Panc1 (cell line): ENCODE data around the gene LOXL4. TPM values are rescaled to one million over a fixed set of nuclear protein-coding genes. Genes with fewer than 3 reads are reported as not detected.

Source experiments
- ATAC-seq: fragments of 200-7000 bp; cut with Tn5 transposase; 2 replicates; pipeline ENCODE4 v1.9.1; 2020; ENCODE audit warnings: mild to moderate bottlenecking, moderate library complexity
- BruUV-seq: library from RNA; stranded (reverse); fragments of 400-500 nt; replicated peaks from 2 replicates; lab custom pipeline; 2021; lab: Mats Ljungman, UMichigan
- CTCF ChIA-PET: fragments of 300-600 bp; sonication (Branson Sonifier 250); formaldehyde crosslinking; loops from one replicate; lab custom pipeline; 2022; ENCODE audit warnings: antibody characterized with exemption; lab: Charles Lee
- POLR2A ChIA-PET: fragments of 300-600 bp; sonication (Branson Sonifier 250); formaldehyde crosslinking; loops from one replicate; lab custom pipeline; 2022; ENCODE audit warnings: antibody characterized with exemption; lab: Charles Lee
- DNase-seq: peaks from one replicate; pipeline ENCODE4 v3.0.0-alpha.2; 2010; ENCODE audit warnings: low read depth, low spot score
- H3K27ac ChIP-seq: 2 replicates; pipeline ENCODE4 v1.5.1; 2011; ENCODE audit warnings: mild to moderate bottlenecking, low read length, inconsistent platforms
- H3K27me3 ChIP-seq: fragments of 200-500 bp; sonication (Bioruptor generic); 2 replicates; pipeline ENCODE4 v1.6.0; 2014; ENCODE audit warnings: low read length, inconsistent platforms; ENCODE audit not compliant: control insufficient read depth, insufficient read depth
- H3K36me3 ChIP-seq: fragments of 200-500 bp; sonication (Bioruptor generic); 2 replicates; pipeline ENCODE4 v1.5.1; 2014; ENCODE audit warnings: inconsistent platforms, mild to moderate bottlenecking, low read length, moderate library complexity; ENCODE audit not compliant: control insufficient read depth, insufficient read depth
- H3K4me1 ChIP-seq: 2 replicates; pipeline ENCODE4 v1.5.1; 2011; ENCODE audit warnings: inconsistent platforms, mild to moderate bottlenecking, low read length, moderate library complexity; ENCODE audit not compliant: control insufficient read depth, insufficient read depth
- H3K4me3 ChIP-seq, 2 experiments: 2 replicates each; pipeline ENCODE4 v1.5.1; 2011 to 2012; ENCODE audit warnings: low read depth in 2 of 2, low read length in 2 of 2, mild to moderate bottlenecking in 2 of 2, inconsistent platforms in 1 of 2, moderate library complexity in 1 of 2
- H3K9me3 ChIP-seq: fragments of 200-500 bp; sonication (Bioruptor generic); 2 replicates; pipeline ENCODE4 v1.5.1; 2014; ENCODE audit warnings: low read depth, mild to moderate bottlenecking, inconsistent platforms, low read length, moderate library complexity; ENCODE audit not compliant: control insufficient read depth, insufficient read depth
- POLR2AphosphoS5 ChIP-seq: IDR thresholded peaks from 2 replicates; pipeline ENCODE4 v1.6.1; 2012; ENCODE audit warnings: mild to moderate bottlenecking, low read depth, low read length, moderate library complexity
- SIN3A ChIP-seq: IDR thresholded peaks from 2 replicates; pipeline ENCODE4 v1.6.1; 2012; ENCODE audit warnings: low read depth, mild to moderate bottlenecking, low read length, moderate library complexity, borderline replicate concordance; ENCODE audit not compliant: insufficient read depth
- TCF7L2 ChIP-seq: IDR thresholded peaks from 2 replicates; pipeline ENCODE4 v1.6.1; 2011; ENCODE audit warnings: mild to moderate bottlenecking, low read depth, low read length, inconsistent platforms
- in situ Hi-C: cut with HindIII; loops from 2 replicates; pipeline ENCODE4 v1.10.0; 2016; ENCODE audit warnings: low sequenced_read_pairs, low pct_unique_long_range_greater_than_20kb
- intact Hi-C: fragments of 100-400 bp; cut with micrococcal nuclease; formaldehyde crosslinking; loops from one replicate; pipeline ENCODE4 v1.10.0; 2022; ENCODE audit not compliant: unreplicated experiment
- total RNA-seq: library from RNA; stranded (reverse); gene quantifications from one replicate; pipeline ENCODE4 v1.2.1, GENCODE V29; 2021; ENCODE audit not compliant: unreplicated experiment
- TF ChIP-seq, protein P1 (sequence below): fragments of 450-650 bp; IDR thresholded peaks from 2 replicates; pipeline ENCODE4 v1.5.1; 2017; ENCODE audit warnings: mild to moderate bottlenecking
- TF ChIP-seq, protein P2 (sequence below), 2 experiments: IDR thresholded peaks; 2 replicates each; pipeline ENCODE4 v1.6.1; 2011 to 2012; ENCODE audit warnings: low read depth in 2 of 2, control low read depth in 1 of 2, low read length in 1 of 2, mild to moderate bottlenecking in 1 of 2, moderate library complexity in 1 of 2; ENCODE audit not compliant: insufficient read depth in 1 of 2

Gene LOXL4
- total RNA-seq, 1 experiment from 2014 or later = 17.7 TPM

DNA sequence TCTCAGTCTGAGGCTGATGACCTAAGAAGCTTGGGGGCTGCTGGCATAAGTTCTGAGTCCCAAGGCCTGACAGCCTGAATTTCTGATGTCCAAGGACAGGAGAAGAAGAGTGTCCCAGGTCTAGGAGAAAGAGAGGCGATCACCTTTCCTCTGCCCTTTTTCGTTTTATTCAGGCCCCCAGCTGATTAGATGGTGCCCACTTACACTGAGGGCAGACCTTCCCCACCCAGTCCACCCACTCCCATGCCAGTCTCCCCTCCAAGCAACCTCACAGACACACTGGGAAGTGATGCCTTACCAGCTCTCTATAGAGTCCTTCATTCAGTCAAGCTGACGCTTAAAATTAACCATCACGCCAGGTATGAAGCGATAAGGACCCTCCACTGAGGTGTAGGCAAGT is 19.3 kb upstream of the LOXL4 start:
- ATAC-seq = no peak
- H3K36me3 ChIP-seq = no peaks in the 10 kb centered on the region
- TF ChIP-seq POLR2AphosphoS5 (no peak), TCF7L2 (no peak), SIN3A (no peak)
- TF ChIP-seq, protein P1, sequence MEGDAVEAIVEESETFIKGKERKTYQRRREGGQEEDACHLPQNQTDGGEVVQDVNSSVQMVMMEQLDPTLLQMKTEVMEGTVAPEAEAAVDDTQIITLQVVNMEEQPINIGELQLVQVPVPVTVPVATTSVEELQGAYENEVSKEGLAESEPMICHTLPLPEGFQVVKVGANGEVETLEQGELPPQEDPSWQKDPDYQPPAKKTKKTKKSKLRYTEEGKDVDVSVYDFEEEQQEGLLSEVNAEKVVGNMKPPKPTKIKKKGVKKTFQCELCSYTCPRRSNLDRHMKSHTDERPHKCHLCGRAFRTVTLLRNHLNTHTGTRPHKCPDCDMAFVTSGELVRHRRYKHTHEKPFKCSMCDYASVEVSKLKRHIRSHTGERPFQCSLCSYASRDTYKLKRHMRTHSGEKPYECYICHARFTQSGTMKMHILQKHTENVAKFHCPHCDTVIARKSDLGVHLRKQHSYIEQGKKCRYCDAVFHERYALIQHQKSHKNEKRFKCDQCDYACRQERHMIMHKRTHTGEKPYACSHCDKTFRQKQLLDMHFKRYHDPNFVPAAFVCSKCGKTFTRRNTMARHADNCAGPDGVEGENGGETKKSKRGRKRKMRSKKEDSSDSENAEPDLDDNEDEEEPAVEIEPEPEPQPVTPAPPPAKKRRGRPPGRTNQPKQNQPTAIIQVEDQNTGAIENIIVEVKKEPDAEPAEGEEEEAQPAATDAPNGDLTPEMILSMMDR = no peak
- TF ChIP-seq, protein P2, sequence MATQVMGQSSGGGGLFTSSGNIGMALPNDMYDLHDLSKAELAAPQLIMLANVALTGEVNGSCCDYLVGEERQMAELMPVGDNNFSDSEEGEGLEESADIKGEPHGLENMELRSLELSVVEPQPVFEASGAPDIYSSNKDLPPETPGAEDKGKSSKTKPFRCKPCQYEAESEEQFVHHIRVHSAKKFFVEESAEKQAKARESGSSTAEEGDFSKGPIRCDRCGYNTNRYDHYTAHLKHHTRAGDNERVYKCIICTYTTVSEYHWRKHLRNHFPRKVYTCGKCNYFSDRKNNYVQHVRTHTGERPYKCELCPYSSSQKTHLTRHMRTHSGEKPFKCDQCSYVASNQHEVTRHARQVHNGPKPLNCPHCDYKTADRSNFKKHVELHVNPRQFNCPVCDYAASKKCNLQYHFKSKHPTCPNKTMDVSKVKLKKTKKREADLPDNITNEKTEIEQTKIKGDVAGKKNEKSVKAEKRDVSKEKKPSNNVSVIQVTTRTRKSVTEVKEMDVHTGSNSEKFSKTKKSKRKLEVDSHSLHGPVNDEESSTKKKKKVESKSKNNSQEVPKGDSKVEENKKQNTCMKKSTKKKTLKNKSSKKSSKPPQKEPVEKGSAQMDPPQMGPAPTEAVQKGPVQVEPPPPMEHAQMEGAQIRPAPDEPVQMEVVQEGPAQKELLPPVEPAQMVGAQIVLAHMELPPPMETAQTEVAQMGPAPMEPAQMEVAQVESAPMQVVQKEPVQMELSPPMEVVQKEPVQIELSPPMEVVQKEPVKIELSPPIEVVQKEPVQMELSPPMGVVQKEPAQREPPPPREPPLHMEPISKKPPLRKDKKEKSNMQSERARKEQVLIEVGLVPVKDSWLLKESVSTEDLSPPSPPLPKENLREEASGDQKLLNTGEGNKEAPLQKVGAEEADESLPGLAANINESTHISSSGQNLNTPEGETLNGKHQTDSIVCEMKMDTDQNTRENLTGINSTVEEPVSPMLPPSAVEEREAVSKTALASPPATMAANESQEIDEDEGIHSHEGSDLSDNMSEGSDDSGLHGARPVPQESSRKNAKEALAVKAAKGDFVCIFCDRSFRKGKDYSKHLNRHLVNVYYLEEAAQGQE (IDR thresholded peaks at IDR 0.05; ENCODE audit: insufficient read depth in 1 of 2, low read depth in 2 of 2, low read length in 1 of 2) = no peak

DNA sequence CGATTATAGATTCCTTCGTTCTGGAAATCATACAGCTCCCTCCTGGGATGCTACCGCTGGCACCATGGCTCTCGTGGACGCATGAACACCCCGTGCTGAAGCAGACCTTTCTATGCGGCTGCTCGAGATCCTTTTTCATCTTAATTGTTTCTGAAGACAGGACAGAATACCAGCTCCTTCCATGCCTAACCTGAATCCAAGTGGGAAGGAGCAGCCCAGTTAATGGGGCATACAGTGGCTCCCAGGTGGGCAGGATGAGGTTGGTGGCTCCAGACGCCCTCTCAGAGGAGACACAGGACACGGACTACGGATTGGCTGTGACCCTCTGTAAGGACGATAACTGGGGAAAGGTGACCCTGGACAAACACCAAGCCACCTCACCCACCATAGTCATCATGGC is 18.4 kb upstream of the LOXL4 start:
- Histone ChIP-seq H3K9me3 (no peaks in the 10 kb centered on the region), H3K4me1 (no peaks in the 10 kb centered on the region), H3K4me3 (no peak overlapping the region), H3K27me3 (peaks cover 12% of the 10 kb centered on the region), H3K27ac (no peak overlapping the region), H3K36me3 (no peaks in the 10 kb centered on the region)
- intact Hi-C loops = no loop called here
- ATAC-seq (no peak), DNase-seq (no peak)
- POLR2A ChIA-PET = no interaction called here
- TF ChIP-seq POLR2AphosphoS5 (no peak), SIN3A (no peak), TCF7L2 (no peak)
- TF ChIP-seq, protein P2 (IDR thresholded peaks at IDR 0.05; ENCODE audit: insufficient read depth in 1 of 2, low read depth in 2 of 2, low read length in 1 of 2) = no peak
- TF ChIP-seq, protein P1 = no peak
- in situ Hi-C loops = no loop called here
- CTCF ChIA-PET = interaction anchor here (0.6 to 1.4 kb wide), 2 partner anchors 23 to 521 kb away, joined by 3 to 6 read pairs; no protein-coding TSS in a partner anchor
- BruUV-seq = no TSS peak

More for the DNA sequence above, 19.3 kb upstream of the LOXL4 start:
- ChIA-PET CTCF (interaction anchor here (1.4 kb wide), 1 partner anchor 22 kb away, joined by 6 read pairs; no protein-coding TSS in a partner anchor), POLR2A (no interaction called here)
- Histone ChIP-seq H3K4me1 (no peaks in the 10 kb centered on the region), H3K27me3 (peaks cover 9% of the 10 kb centered on the region; the same call in 1 of the 2 replicates), H3K9me3 (no peaks in the 10 kb centered on the region), H3K27ac (no peak overlapping the region), H3K4me3 (no peak overlapping the region)
- no TSS peak for BruUV-seq
- in situ Hi-C loops = no loop called here
- no peak for DNase-seq
- intact Hi-C loops = no loop called here
